22Rv1 (cell line): Measurements from ENCODE around the gene ZFP2.
"Not testable (repeated sequence)": the region's sequence is repeated elsewhere in the genome, so short reads cannot be mapped to it uniquely, and the experiment has no call there.

ENCODE experiments used
- H3K27ac ChIP-seq: fragments of 450-650 bp; 2 replicates; pipeline ENCODE4 v1.5.1; 2017
- ZFX ChIP-seq: fragments of 450-650 bp; IDR thresholded peaks from 2 replicates; pipeline ENCODE4 v1.6.1; 2017; ENCODE audit warnings: antibody characterized with exemption, borderline replicate concordance
- TF ChIP-seq, protein P1 (sequence below): fragments of 450-650 bp; IDR thresholded peaks from 2 replicates; pipeline ENCODE4 v1.5.1; 2017; ENCODE audit warnings: mild to moderate bottlenecking

Gene ZFP2

DNA sequence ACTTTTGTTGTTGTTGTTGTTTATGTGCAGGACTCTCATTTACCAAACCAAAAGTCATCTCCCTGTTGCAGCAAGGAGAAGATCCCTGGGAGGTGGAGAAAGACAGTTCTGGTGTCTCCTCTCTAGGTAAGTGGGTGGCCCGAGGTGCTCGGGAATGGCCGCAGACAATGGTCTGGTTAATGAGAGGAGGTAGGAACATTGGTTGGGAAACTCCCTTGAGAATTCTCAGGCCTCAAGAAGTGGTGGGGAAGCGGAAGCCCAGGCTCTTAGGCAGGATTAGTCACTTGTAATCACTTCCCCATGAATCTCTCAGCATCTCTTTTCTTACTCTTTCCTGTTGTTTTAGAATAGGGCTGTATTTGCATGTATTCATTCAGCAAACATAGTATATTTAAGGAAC is 28.8 kb upstream of the ZFP2 start:
- no peak overlapping the region for H3K27ac ChIP-seq
- TF ChIP-seq, protein P1, sequence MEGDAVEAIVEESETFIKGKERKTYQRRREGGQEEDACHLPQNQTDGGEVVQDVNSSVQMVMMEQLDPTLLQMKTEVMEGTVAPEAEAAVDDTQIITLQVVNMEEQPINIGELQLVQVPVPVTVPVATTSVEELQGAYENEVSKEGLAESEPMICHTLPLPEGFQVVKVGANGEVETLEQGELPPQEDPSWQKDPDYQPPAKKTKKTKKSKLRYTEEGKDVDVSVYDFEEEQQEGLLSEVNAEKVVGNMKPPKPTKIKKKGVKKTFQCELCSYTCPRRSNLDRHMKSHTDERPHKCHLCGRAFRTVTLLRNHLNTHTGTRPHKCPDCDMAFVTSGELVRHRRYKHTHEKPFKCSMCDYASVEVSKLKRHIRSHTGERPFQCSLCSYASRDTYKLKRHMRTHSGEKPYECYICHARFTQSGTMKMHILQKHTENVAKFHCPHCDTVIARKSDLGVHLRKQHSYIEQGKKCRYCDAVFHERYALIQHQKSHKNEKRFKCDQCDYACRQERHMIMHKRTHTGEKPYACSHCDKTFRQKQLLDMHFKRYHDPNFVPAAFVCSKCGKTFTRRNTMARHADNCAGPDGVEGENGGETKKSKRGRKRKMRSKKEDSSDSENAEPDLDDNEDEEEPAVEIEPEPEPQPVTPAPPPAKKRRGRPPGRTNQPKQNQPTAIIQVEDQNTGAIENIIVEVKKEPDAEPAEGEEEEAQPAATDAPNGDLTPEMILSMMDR: no peak
- TF ChIP-seq ZFX: no peak

DNA sequence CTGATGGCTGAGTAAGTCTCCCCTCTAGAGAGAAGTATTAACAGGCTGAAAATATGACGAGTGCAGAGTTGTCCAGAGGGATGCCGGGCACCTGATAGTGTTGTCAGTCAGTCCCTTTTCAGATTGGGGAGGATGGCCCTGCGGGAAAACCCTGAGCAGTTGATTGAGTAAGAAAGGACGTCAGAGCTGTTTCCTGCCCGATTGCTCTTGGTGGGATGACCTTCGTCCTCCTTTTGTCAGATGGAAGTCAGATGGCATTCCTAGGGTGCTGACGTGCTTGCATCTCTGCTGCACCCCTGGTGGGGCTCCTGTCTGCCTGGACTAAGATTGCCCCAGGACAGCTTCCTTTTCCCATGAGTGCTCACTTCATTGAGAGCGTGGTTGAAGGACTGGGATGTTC is 26.1 kb upstream of the ZFP2 start:
- no peak overlapping the region for H3K27ac ChIP-seq
- TF ChIP-seq, protein P1: no peak
- no peak for TF ChIP-seq ZFX

DNA sequence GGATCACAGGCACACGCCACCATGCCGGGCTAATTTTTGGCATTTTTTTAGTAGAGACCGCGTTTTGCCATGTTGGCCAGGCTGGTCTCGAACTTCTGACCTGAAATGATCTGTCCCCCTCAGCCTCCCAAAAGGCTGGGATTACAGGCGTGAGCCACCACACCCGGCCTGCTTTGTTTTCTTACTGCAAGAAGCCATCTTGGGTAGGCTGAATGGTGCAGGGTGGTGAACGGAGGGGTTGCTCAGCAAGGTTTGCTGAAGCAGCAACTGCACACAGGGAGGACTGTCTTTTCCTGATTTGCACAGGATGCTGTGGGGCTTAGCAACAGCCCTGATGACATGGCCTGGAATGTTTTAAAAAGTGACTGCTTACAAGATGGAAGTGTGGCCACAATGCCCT is 25.3 kb upstream of the ZFP2 start:
- H3K27ac ChIP-seq: no peak overlapping the region
- TF ChIP-seq ZFX: no peak
- TF ChIP-seq, protein P1: no peak

DNA sequence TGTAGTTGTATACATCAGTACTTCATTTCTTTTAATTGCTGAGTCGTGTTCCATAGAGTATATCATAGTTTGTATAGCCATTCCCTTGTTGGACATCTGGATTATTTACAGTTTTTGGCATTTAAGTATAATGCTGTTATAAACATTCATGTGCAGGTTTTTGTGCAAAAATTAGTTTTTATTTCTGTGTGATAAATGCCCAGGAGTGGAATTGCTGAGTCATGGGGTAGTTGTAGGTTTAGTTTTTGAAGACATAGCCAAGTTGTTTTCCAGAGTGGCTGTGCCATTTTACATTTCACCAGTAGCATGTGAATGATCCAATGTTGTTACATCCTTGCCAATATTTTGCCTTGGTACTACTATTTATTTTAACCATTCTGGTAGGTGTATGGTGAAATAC is 23.4 kb upstream of the ZFP2 start:
- TF ChIP-seq, protein P1: no peak
- no peak for TF ChIP-seq ZFX
- H3K27ac ChIP-seq: no peak overlapping the region

DNA sequence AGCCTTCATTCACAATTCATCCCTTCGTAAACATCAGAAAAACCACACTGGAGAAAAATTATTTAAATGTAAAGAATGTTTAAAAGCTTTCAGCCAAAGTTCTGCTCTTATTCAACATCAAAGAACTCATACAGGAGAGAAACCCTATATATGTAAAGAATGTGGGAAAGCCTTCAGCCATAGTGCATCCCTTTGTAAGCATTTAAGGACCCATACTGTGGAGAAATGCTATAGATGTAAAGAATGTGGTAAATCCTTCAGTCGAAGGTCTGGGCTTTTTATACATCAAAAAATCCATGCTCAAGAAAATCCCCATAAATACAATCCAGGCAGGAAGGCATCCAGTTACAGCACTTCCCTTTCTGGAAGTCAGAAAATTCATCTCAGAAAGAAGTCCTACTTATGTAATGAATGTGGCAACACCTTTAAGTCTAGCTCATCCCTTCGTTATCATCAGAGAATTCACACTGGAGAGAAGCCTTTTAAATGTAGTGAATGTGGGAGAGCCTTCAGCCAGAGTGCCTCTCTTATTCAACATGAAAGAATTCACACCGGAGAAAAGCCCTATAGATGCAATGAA is 12.5 kb upstream of the ZFP2 start:
- H3K27ac ChIP-seq: not testable (repeated sequence)

DNA sequence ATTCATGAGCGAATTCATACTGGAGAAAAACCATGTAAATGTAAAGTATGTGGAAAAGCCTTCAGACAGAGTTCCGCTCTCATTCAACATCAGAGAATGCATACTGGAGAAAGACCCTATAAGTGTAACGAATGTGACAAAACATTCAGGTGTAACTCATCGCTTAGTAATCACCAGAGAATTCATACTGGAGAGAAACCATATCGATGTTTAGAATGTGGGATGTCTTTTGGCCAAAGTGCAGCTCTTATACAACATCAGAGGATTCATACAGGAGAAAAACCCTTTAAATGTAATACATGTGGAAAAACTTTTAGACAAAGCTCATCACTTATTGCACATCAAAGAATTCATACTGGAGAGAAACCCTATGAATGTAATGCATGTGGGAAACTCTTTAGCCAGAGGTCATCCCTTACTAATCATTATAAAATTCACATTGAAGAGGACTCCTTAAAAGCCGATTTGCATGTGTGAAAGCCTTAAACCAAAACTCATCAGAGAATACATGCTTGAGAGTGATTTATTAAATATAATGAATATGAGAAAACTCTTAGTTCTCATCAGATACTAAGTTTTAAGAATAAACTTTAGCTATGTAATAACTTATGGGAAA is 11.8 kb upstream of the ZFP2 start:
- TF ChIP-seq ZFX: no peak
- TF ChIP-seq, protein P1: no peak
- H3K27ac ChIP-seq: no peak overlapping the region

DNA sequence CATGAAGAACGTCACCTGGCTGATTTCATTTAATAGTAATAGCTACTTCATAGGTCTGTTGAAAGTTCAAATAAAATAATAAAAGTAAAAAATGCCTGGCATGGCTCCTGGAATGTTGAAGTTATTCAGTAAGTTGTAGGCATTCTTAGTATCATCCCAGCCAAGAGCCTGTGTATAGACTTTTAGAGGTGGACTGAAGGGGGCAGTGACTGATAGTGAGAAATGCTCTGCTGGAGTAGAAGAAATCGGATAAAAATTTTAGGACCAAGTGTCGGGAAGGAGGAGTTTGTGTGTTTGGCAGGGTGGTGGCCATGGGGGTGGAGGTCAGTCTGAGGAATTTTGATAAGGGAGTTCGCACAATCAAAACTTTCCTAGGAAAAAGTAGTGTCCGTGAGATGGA is 3.6 kb downstream of the ZFP2 start:
- no peak overlapping the region for H3K27ac ChIP-seq
- TF ChIP-seq, protein P1: no peak
- TF ChIP-seq ZFX: no peak

DNA sequence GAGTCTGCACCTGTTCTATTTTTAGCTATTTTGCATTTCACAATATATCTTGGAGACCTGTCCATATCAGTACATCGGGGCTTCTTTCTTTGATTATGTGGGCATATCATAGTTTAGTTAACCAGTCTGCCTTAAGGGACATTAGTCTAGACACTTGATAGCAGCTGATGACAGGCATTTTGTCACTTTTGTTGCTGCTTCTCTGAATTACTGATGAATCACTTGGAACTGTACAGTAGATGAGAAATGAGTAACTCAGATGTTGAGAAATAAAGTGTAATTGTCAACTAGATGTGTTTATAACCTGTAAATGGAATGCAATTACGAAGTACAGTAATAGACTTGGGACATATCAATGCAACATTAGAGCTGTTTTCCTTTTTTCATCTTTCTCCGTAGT is 7.1 kb downstream of the ZFP2 start:
- no peak overlapping the region for H3K27ac ChIP-seq
- TF ChIP-seq, protein P1: no peak
- no peak for TF ChIP-seq ZFX
